ENCODE measurements around the gene WDCP. TPM values are rescaled to one million over a fixed set of nuclear protein-coding genes. Genes with fewer than 3 reads are reported as not detected.

WDCP gene
- total RNA-seq, 3 donors from 2014 or later, result 3.4 to 8.3 (median 7.2) TPM

- H3K27me3 ChIP-seq, result peaks cover 3 to 17% of the 10 kb centered on the region in 2 donors
- intact Hi-C loops (cut with DNase I; ENCODE audit: low total_unique reads), result no loop called here
Observed at GRCh38 chr2:24008672-24009366, 38.4 kb downstream of the WDCP start.

DNA sequence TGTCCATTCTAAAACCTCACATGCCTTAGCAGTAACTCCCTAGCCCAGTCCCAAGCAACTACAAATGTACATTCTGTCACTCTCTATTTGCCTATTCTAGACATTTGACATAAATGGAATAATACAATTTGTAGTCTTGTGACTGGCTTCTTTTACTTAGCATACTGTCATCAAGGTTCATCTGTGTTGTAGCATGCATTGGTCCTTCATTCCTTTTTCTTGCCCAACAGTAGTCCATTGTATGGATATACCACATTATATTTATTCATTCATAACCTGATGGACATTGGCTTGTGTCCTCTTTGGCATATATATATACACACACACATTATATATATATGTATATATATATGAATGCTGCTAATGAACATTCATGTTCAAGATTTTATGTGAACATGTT lies 39.5 kb downstream of the WDCP start:
- no peak overlapping the region for H3K27ac ChIP-seq
- no peaks in the 10 kb centered on the region for H3K36me3 ChIP-seq
- DNase-seq (ENCODE audit: low spot score in 2 of 2), result no peak
- peaks cover 3 to 17% of the 10 kb centered on the region in 2 donors for H3K27me3 ChIP-seq
- intact Hi-C loops (cut with DNase I; ENCODE audit: low total_unique reads), result no loop called here
- no peaks in the 10 kb centered on the region for H3K9me3 ChIP-seq
- no peak overlapping the region for H3K4me3 ChIP-seq
- no peaks in the 10 kb centered on the region for H3K4me1 ChIP-seq
- no peak for TF ChIP-seq CTCF (IDR thresholded peaks at IDR 0.05)
- TF ChIP-seq POLR2AphosphoS5 (IDR thresholded peaks at IDR 0.05), result no peak
- no peak for TF ChIP-seq POLR2A (IDR thresholded peaks at IDR 0.05)

More at GRCh38 chr2:24008672-24009366, 38.4 kb downstream of the WDCP start:
- no peak for TF ChIP-seq POLR2A (IDR thresholded peaks at IDR 0.05)
- TF ChIP-seq POLR2AphosphoS5 (IDR thresholded peaks at IDR 0.05), result no peak
- TF ChIP-seq CTCF (IDR thresholded peaks at IDR 0.05), result no peak
- DNase-seq (ENCODE audit: low spot score in 2 of 2), result no peak
- H3K4me3 ChIP-seq, result no peak overlapping the region
- no peaks in the 10 kb centered on the region for H3K9me3 ChIP-seq
- H3K36me3 ChIP-seq, result no peaks in the 10 kb centered on the region
- H3K27ac ChIP-seq, result no peak overlapping the region
- H3K4me1 ChIP-seq, result no peaks in the 10 kb centered on the region

GRCh38 chr2:23994567-23994966 lies 52.6 kb downstream of the WDCP start:
- Histone ChIP-seq H3K4me3 (no peak overlapping the region), H3K4me1 (no peaks in the 10 kb centered on the region), H3K27ac (no peak overlapping the region), H3K9me3 (no peaks in the 10 kb centered on the region), H3K27me3 (no peaks in the 10 kb centered on the region), H3K36me3 (no peaks in the 10 kb centered on the region)
- TF ChIP-seq POLR2A (IDR thresholded peaks at IDR 0.05) (no peak), CTCF (IDR thresholded peaks at IDR 0.05) (no peak), POLR2AphosphoS5 (IDR thresholded peaks at IDR 0.05) (no peak)
- no peak for DNase-seq (ENCODE audit: low spot score in 2 of 2)
- intact Hi-C loops (cut with DNase I; ENCODE audit: low total_unique reads), result no loop called here

DNA sequence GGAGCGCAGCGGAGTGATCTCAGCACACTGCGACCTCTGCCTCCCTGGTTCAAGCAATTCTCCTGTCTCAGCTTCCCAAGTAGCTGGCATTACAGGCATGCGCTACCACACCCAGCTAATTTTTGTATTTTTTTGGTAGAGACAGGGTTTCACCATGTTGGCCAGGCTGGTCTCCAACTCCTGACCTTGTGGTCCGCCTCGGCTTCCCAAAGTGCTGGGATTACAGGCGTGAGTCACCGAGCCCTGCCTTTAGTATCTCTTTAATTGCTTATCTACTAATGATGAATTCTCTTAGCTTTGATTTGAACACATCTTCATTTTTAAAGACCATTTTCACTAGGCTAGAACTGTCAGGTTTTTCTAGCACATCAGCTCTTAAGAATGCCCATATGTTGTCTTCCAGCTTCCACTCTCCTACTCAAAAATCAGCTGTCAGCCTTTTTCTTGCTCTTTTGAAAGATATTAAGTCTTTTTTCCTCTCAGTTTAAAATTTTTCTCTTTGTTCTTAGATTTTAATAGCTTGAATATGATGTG lies 53.4 kb downstream of the WDCP start:
- no peaks in the 10 kb centered on the region for H3K36me3 ChIP-seq
- no peak overlapping the region for H3K27ac ChIP-seq
- TF ChIP-seq CTCF (IDR thresholded peaks at IDR 0.05) (no peak), POLR2A (IDR thresholded peaks at IDR 0.05) (no peak), POLR2AphosphoS5 (IDR thresholded peaks at IDR 0.05) (no peak)
- DNase-seq (ENCODE audit: low spot score in 2 of 2), result no peak
- no peaks in the 10 kb centered on the region for H3K4me1 ChIP-seq
- no peaks in the 10 kb centered on the region for H3K9me3 ChIP-seq
- intact Hi-C loops (cut with DNase I; ENCODE audit: low total_unique reads), result no loop called here
- no peaks in the 10 kb centered on the region for H3K27me3 ChIP-seq
- no peak overlapping the region for H3K4me3 ChIP-seq

- no peak overlapping the region for H3K27ac ChIP-seq
- intact Hi-C loops (cut with DNase I; ENCODE audit: low total_unique reads), result no loop called here
- no peaks in the 10 kb centered on the region for H3K27me3 ChIP-seq
- no peaks in the 10 kb centered on the region for H3K36me3 ChIP-seq
- no peak for DNase-seq (ENCODE audit: low spot score in 2 of 2)
- TF ChIP-seq POLR2A (IDR thresholded peaks at IDR 0.05) (no peak), CTCF (IDR thresholded peaks at IDR 0.05) (no peak), POLR2AphosphoS5 (IDR thresholded peaks at IDR 0.05) (no peak)
- no peaks in the 10 kb centered on the region for H3K9me3 ChIP-seq
- no peak overlapping the region for H3K4me3 ChIP-seq
- no peaks in the 10 kb centered on the region for H3K4me1 ChIP-seq
Observed at GRCh38 chr2:23992931-23993330, 54.3 kb downstream of the WDCP start.

Measured in breast epithelium (tissue), 4 donors.